Endodermal cell (in vitro differentiated cells): ENCODE results near the gene FN1. TPM values are rescaled to one million over a fixed set of nuclear protein-coding genes. Genes with fewer than 3 reads are reported as not detected.
"Not testable (repeated sequence)": the region's sequence is repeated elsewhere in the genome, so short reads cannot be mapped to it uniquely, and the experiment has no call there.

Experiments
- DNase-seq: peaks from one replicate; pipeline ENCODE4 v3.0.0-alpha.2; 2017
- H3K27ac ChIP-seq: 2 replicates; pipeline ENCODE4 v1.5.1; 2013; ENCODE audit warnings: mild to moderate bottlenecking, low read depth, low read length, moderate library complexity
- H3K27me3 ChIP-seq: 2 replicates; pipeline ENCODE4 v1.6.1; 2013; ENCODE audit warnings: mild to moderate bottlenecking, low read length, moderate library complexity; ENCODE audit not compliant: insufficient read depth, control insufficient read depth, poor library complexity, severe bottlenecking
- H3K36me3 ChIP-seq: 2 replicates; pipeline ENCODE4 v1.7.0; 2013; ENCODE audit warnings: mild to moderate bottlenecking, low read length, moderate library complexity; ENCODE audit not compliant: control insufficient read depth, insufficient read depth
- H3K4me1 ChIP-seq: one replicate; pipeline ENCODE4 v1.7.0; 2013; ENCODE audit warnings: low read length; ENCODE audit not compliant: control insufficient read depth, insufficient read depth
- H3K4me3 ChIP-seq: 2 replicates; pipeline ENCODE4 v1.5.1; 2013; ENCODE audit warnings: mild to moderate bottlenecking, low read length, moderate library complexity
- H3K9ac ChIP-seq: 2 replicates; pipeline ENCODE4 v1.6.1; 2013; ENCODE audit warnings: mild to moderate bottlenecking, low read length, moderate library complexity; ENCODE audit not compliant: poor library complexity, severe bottlenecking; ENCODE audit errors: extremely low read depth
- H3K9me3 ChIP-seq: 2 replicates; pipeline ENCODE4 v1.6.1; 2013; ENCODE audit warnings: mild to moderate bottlenecking, low read length, moderate library complexity; ENCODE audit not compliant: control insufficient read depth
- H3K27ac Mint-ChIP-seq: 2 replicates; pipeline ENCODE4 v1.8.0; 2020; ENCODE audit warnings: mixed read lengths
- H3K27me3 Mint-ChIP-seq: 2 replicates; pipeline ENCODE4 v1.8.0; 2021; ENCODE audit warnings: mild to moderate bottlenecking, mixed read lengths; ENCODE audit not compliant: insufficient read depth
- H3K36me3 Mint-ChIP-seq: 2 replicates; pipeline ENCODE4 v1.8.0; 2020; ENCODE audit warnings: low read depth, mixed read lengths
- H3K4me1 Mint-ChIP-seq: 2 replicates; pipeline ENCODE4 v1.8.0; 2020; ENCODE audit warnings: mixed read lengths
- H3K4me3 Mint-ChIP-seq: 2 replicates; pipeline ENCODE4 v1.8.0; 2020; ENCODE audit warnings: mild to moderate bottlenecking, moderate library complexity, mixed read lengths
- H3K9me3 Mint-ChIP-seq: 2 replicates; pipeline ENCODE4 v1.8.0; 2020; ENCODE audit warnings: mild to moderate bottlenecking, mixed read lengths
- WGBS, 2 experiments: methylation state at CpG; one replicate each; pipeline versions ENCODE4 v1.1.5 to v1.1.7; 2013; ENCODE audit warnings: missing lambda C conversion rate in 2 of 2, mixed read lengths in 1 of 2; ENCODE audit not compliant: insufficient coverage in 1 of 2, insufficient read length in 1 of 2; 5-methylcytosine and 5-hydroxymethylcytosine counted together
- total RNA-seq, 2 donors: library from RNA; stranded (reverse); fragmentation: NEBNext Ultra II Directional in 1 of 2; extraction: Animal tissue kit (Norgen Biotek cat#: 25700) in 1 of 2; gene quantifications; 2 replicates in 1 of 2; 3 replicates in 1 of 2; pipeline ENCODE4 v1.2.1, GENCODE V29; 2021
- TF ChIP-seq, protein P1 (sequence below): fragments of 200-600 bp; sonication (generic); conservative IDR thresholded peaks from 2 replicates; pipeline ENCODE4 v1.5.0; 2021; ENCODE audit warnings: antibody characterized with exemption, mild to moderate bottlenecking

Gene FN1
- total RNA-seq, 2 donors from 2014 or later = 2,721 to 2,960 TPM

DNA sequence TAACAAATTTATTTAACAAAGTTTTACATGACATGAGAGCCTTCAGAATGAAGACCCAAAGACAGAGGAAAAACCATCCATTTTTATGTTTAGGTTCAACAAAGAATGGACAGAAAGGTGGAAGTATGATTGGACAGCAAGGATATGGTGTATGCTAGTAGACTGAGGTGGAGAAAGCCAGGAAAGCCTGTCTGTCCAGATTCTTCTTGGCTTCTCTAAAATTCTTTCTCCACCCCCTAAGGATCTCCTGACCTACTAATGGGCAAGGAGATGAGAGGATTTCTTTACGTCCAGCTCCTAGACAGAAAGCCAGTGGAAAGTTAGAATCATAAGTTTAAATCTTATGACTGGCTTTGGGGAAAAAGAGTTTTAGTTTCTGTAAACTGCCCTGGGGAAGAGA lies 121.0 kb downstream of the FN1 start:
- H3K27ac ChIP-seq = no peak overlapping the region
- Mint-ChIP-seq H3K4me3 (no peak overlapping the region), H3K9me3 (no peaks in the 10 kb centered on the region), H3K27ac (peak overlapping the region; percentile 44), H3K27me3 (no peaks in the 10 kb centered on the region), H3K36me3 (peaks cover 65% of the 10 kb centered on the region), H3K4me1 (peaks cover 17% of the 10 kb centered on the region)
- H3K4me1 ChIP-seq = no peaks in the 10 kb centered on the region
- TF ChIP-seq, protein P1, sequence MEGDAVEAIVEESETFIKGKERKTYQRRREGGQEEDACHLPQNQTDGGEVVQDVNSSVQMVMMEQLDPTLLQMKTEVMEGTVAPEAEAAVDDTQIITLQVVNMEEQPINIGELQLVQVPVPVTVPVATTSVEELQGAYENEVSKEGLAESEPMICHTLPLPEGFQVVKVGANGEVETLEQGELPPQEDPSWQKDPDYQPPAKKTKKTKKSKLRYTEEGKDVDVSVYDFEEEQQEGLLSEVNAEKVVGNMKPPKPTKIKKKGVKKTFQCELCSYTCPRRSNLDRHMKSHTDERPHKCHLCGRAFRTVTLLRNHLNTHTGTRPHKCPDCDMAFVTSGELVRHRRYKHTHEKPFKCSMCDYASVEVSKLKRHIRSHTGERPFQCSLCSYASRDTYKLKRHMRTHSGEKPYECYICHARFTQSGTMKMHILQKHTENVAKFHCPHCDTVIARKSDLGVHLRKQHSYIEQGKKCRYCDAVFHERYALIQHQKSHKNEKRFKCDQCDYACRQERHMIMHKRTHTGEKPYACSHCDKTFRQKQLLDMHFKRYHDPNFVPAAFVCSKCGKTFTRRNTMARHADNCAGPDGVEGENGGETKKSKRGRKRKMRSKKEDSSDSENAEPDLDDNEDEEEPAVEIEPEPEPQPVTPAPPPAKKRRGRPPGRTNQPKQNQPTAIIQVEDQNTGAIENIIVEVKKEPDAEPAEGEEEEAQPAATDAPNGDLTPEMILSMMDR = no peak
- 100% methylated on average over 1 of the region's 1 CpG for WGBS, 2 experiments
- no peak overlapping the region for H3K4me3 ChIP-seq
- no peaks in the 10 kb centered on the region for H3K9me3 ChIP-seq
- H3K36me3 ChIP-seq = peaks cover 53% of the 10 kb centered on the region
- no peak overlapping the region for H3K9ac ChIP-seq
- no peak for DNase-seq
- no peaks in the 10 kb centered on the region for H3K27me3 ChIP-seq

DNA sequence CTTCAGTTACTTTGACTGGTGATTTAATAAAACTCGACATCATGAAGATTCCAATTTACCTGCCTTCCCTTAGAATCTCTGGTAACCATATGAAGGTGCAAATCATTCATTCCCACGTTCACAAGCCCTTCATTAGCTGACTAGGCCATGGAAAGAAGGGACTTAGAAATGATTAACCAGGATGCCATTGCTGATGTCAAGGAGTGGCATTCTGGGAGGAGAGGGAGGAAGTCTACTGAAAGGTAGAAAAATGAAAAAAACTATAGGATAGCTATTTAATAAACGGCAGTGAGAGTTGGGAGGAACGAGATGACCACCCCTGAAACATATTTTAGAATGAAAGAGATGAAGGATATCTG lies 122.6 kb downstream of the FN1 start:
- Histone ChIP-seq H3K4me1 (no peaks in the 10 kb centered on the region), H3K36me3 (peaks cover 41% of the 10 kb centered on the region), H3K9me3 (no peaks in the 10 kb centered on the region), H3K9ac (no peak overlapping the region), H3K27me3 (no peaks in the 10 kb centered on the region), H3K4me3 (peak overlapping the region; percentile 82), H3K27ac (no peak overlapping the region)
- peaks cover 17% of the 10 kb centered on the region for H3K4me1 Mint-ChIP-seq
- no peaks in the 10 kb centered on the region for H3K27me3 Mint-ChIP-seq
- DNase-seq = no peak
- 90 to 93% methylated on average over 3 to 4 of the region's 4 CpGs for WGBS, 2 experiments
- TF ChIP-seq, protein P1 = no peak
- peaks cover 51% of the 10 kb centered on the region for H3K36me3 Mint-ChIP-seq
- H3K9me3 Mint-ChIP-seq = no peaks in the 10 kb centered on the region
- no peak overlapping the region for H3K27ac Mint-ChIP-seq
- H3K4me3 Mint-ChIP-seq = peak overlapping the region; percentile 73

DNA sequence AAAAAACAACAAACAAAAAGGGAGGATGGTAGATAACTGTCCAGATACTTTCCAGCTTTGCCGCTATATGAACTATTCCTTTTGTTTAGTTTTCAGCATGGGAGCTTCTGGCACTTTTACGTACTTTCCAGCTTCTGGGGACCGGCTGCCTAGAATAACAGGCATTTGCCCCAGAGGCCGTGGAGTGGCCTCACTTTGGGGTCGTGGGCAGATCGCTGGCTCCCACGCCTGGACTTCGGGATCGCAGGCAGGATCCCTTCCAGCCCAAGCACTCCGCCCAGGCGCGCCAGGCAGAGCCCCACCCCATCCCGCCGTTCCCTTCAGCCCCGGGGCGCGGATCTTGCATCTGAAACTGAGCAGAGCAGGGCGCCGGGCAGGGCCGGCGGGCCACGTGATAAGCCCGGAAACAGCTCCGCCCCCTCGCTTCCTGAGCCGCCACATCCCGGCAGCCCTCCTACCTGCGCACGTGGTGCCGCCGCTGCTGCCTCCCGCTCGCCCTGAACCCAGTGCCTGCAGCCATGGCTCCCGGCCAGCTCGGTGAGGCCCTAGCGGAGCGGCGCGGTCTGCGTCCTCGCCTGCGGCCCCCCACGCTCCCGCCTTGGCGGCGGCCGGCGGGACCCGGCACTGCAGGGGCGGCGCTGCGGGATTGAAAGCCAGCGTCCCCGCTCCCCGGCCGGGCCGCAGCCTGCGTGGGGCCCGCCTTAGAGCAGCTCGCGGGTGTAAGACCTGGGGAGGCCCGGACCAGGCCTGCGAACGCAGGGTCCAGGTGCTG lies 124.1 kb downstream of the FN1 start, which contains the start of gene ATIC:
TSS of gene ATIC (plus strand) at position 435 of the 772 bp plus-strand sequence. CDS start at position 519, 84 bp downstream.
- Histone ChIP-seq H3K4me3 (peak within 1 kb of the TSS; percentile 82), H3K9ac (peak within 1 kb of the TSS; percentile 50), H3K4me1 (no peaks in the 10 kb centered on the region), H3K9me3 (no peaks in the 10 kb centered on the region), H3K27me3 (no peaks in the 10 kb centered on the region), H3K27ac (no peak within 1 kb of the TSS), H3K36me3 (peaks cover 31% of the 10 kb centered on the region)
- H3K36me3 Mint-ChIP-seq = peaks cover 39% of the 10 kb centered on the region
- TF ChIP-seq, protein P1 = peak; percentile 20
- H3K4me3 Mint-ChIP-seq = peak within 1 kb of the TSS; percentile 73
- WGBS, 2 experiments = 3 to 5% methylated on average over 17 to 64 of the region's 64 CpGs
- H3K9me3 Mint-ChIP-seq = no peaks in the 10 kb centered on the region
- peak within 1 kb of the TSS; percentile 93 for H3K27ac Mint-ChIP-seq
- H3K27me3 Mint-ChIP-seq = no peaks in the 10 kb centered on the region
- H3K4me1 Mint-ChIP-seq = peaks cover 17% of the 10 kb centered on the region
- peak; percentile 97 for DNase-seq

DNA sequence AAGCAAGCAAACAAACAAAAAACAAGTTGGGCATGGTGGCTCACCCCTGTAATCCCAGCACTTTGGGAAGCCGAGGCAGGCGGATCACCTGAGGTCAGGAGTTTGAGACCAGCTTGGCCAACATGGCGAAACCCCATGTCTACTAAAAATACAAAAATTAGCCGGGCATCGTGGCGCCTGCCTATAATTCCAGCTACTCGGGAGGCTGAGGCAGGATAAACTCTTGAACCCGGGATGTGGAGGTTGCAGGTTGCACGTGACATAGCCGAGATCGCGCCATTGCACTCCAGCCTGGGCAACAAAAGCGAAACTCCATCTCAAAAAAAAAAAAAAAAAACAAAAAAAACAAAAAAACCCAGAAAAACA lies 124.6 kb downstream of the FN1 start:
- not testable (repeated sequence) for H3K27ac Mint-ChIP-seq, H3K27me3 Mint-ChIP-seq, H3K9ac ChIP-seq, H3K9me3 ChIP-seq, DNase-seq, H3K9me3 Mint-ChIP-seq, H3K27me3 ChIP-seq, H3K4me1 ChIP-seq, H3K27ac ChIP-seq
- peaks cover 17% of the 10 kb centered on the region for H3K4me1 Mint-ChIP-seq
- Histone ChIP-seq H3K4me3 (peak overlapping the region; percentile 82), H3K36me3 (peaks cover 27% of the 10 kb centered on the region)
- peaks cover 36% of the 10 kb centered on the region for H3K36me3 Mint-ChIP-seq
- peak overlapping the region; percentile 73 for H3K4me3 Mint-ChIP-seq
- 87 to 93% methylated on average over 8 to 12 of the region's 13 CpGs for WGBS, 2 experiments
